Mesenchymal stem cell (in vitro differentiated cells and primary cell): Measurements from ENCODE around the gene XRN2.
A peak's percentile ranks its signal among the peaks of the same experiment; 100 is the strongest.

Experiments
- DNase-seq: peaks from one replicate; pipeline ENCODE4 v3.0.0-alpha.2; 2013
- H2AFZ ChIP-seq: one replicate; pipeline ENCODE4 v1.6.1; 2013; ENCODE audit warnings: low read depth, mild to moderate bottlenecking, control low read depth, inconsistent platforms, low read length, moderate library complexity
- H2AK5ac ChIP-seq: 2 replicates; pipeline ENCODE4 v1.6.1; 2013; ENCODE audit warnings: low read length, moderate library complexity, mild to moderate bottlenecking, inconsistent platforms; ENCODE audit not compliant: severe bottlenecking
- H2BK120ac ChIP-seq: one replicate; pipeline ENCODE4 v1.6.1; 2013; ENCODE audit warnings: low read depth, mild to moderate bottlenecking, inconsistent platforms, low read length, moderate library complexity
- H2BK12ac ChIP-seq, 2 experiments: one replicate each; pipeline ENCODE4 v1.6.1; 2013; ENCODE audit warnings: inconsistent platforms in 2 of 2, low read length in 2 of 2, mild to moderate bottlenecking in 2 of 2, moderate library complexity in 2 of 2, control low read depth in 1 of 2
- H2BK15ac ChIP-seq: one replicate; pipeline ENCODE4 v1.6.1; 2013; ENCODE audit warnings: mild to moderate bottlenecking, low read depth, inconsistent platforms; ENCODE audit not compliant: poor library complexity, severe bottlenecking
- H2BK5ac ChIP-seq: 2 replicates; pipeline ENCODE4 v1.6.1; 2013; ENCODE audit warnings: low read depth, mild to moderate bottlenecking, low read length, control low read depth, inconsistent platforms; ENCODE audit not compliant: poor library complexity, severe bottlenecking
- H3K14ac ChIP-seq, 2 experiments: one replicate each; pipeline ENCODE4 v1.6.1; 2013; ENCODE audit warnings: inconsistent platforms in 2 of 2, low read length in 2 of 2, control low read depth in 1 of 2, mild to moderate bottlenecking in 1 of 2, moderate library complexity in 1 of 2
- H3K18ac ChIP-seq, 2 experiments: one replicate each; pipeline ENCODE4 v1.6.1; 2013; ENCODE audit warnings: inconsistent platforms in 2 of 2, low read length in 2 of 2, control low read depth in 1 of 2, low read depth in 1 of 2, mild to moderate bottlenecking in 1 of 2
- H3K23ac ChIP-seq, 2 experiments: one replicate each; pipeline ENCODE4 v1.6.1; 2013; ENCODE audit warnings: inconsistent platforms in 2 of 2, low read length in 2 of 2, mild to moderate bottlenecking in 2 of 2, moderate library complexity in 2 of 2, control low read depth in 1 of 2
- H3K27ac ChIP-seq: 2 replicates; pipeline ENCODE4 v1.5.1; 2013; ENCODE audit warnings: mild to moderate bottlenecking, moderate library complexity, low read length, control low read depth, inconsistent platforms; ENCODE audit not compliant: poor library complexity, severe bottlenecking
- H3K27me3 ChIP-seq, 2 experiments: 2 replicates each; pipeline versions ENCODE4 v1.6.1 to v1.7.0; 2013; ENCODE audit warnings: low read length in 2 of 2, mild to moderate bottlenecking in 2 of 2, moderate library complexity in 2 of 2, control low read depth in 1 of 2, inconsistent platforms in 1 of 2; ENCODE audit not compliant: control insufficient read depth in 1 of 2, insufficient read depth in 1 of 2
- H3K36me3 ChIP-seq, 2 experiments: 2 replicates each; pipeline versions ENCODE4 v1.6.1 to v1.7.0; 2013; ENCODE audit warnings: low read length in 2 of 2, control low read depth in 1 of 2, inconsistent platforms in 1 of 2, low read depth in 1 of 2, mild to moderate bottlenecking in 1 of 2; ENCODE audit not compliant: insufficient read depth in 2 of 2, control insufficient read depth in 1 of 2
- H3K4ac ChIP-seq, 2 experiments: one replicate each; pipeline ENCODE4 v1.6.1; 2013; ENCODE audit warnings: inconsistent platforms in 2 of 2, low read length in 2 of 2, mild to moderate bottlenecking in 2 of 2, moderate library complexity in 2 of 2, control low read depth in 1 of 2, low read depth in 1 of 2
- H3K4me1 ChIP-seq: 2 replicates; pipeline ENCODE4 v1.6.1; 2013; ENCODE audit warnings: low read depth, low read length, control low read depth; ENCODE audit not compliant: control insufficient read depth, insufficient read depth
- H3K4me2 ChIP-seq: 2 replicates; pipeline ENCODE4 v1.6.1; 2013; ENCODE audit warnings: low read length, mild to moderate bottlenecking, inconsistent platforms; ENCODE audit not compliant: poor library complexity, severe bottlenecking
- H3K4me3 ChIP-seq, 2 experiments: 2 replicates each; pipeline versions ENCODE4 v1.5.1 to v1.7.0; 2013; ENCODE audit warnings: low read length in 2 of 2, mild to moderate bottlenecking in 2 of 2, control low read depth in 1 of 2, low read depth in 1 of 2; ENCODE audit not compliant: insufficient read depth in 1 of 2
- H3K79me1 ChIP-seq: replicated peaks from 2 replicates; pipeline ENCODE4 v1.6.1; 2013; ENCODE audit warnings: mild to moderate bottlenecking, control low read depth, low read length, inconsistent platforms; ENCODE audit not compliant: poor library complexity, severe bottlenecking
- H3K9ac ChIP-seq: 2 replicates; pipeline ENCODE4 v1.7.0; 2013; ENCODE audit warnings: mild to moderate bottlenecking, low read length, moderate library complexity
- H3K9me3 ChIP-seq: 2 replicates; pipeline ENCODE4 v1.7.0; 2013; ENCODE audit warnings: mild to moderate bottlenecking, low read length; ENCODE audit not compliant: control insufficient read depth
- H4K8ac ChIP-seq: one replicate; pipeline ENCODE4 v1.6.1; 2013; ENCODE audit warnings: inconsistent platforms, mild to moderate bottlenecking, low read length, moderate library complexity
- H4K91ac ChIP-seq: one replicate; pipeline ENCODE4 v1.6.1; 2013; ENCODE audit warnings: mild to moderate bottlenecking, low read length, inconsistent platforms
- WGBS: methylation state at CpG from one replicate; pipeline ENCODE4 v1.1.7; 2013; ENCODE audit warnings: mixed read lengths; 5-methylcytosine and 5-hydroxymethylcytosine counted together

XRN2 gene

DNA sequence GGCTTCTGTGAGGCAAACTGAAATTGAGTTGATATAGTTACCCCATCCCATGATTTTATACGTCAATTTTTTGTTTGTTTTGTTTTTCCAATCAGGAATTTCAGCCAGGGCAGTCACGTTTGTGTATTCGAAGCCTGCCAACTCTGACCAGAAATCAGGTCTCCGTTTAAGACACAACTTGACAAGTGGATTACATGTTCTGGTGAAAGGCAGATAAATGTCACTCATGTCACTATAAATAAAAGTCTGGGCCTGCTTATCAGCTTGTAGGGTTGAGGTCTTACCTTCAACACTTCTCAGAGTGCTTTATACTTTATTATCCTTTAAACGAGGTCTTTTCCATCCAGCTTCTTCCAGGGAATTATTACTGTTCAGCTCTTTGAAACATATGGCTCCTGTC is 8.4 kb upstream of the XRN2 start:
- Histone ChIP-seq H3K27me3 (peaks cover 0 to 19% of the 10 kb centered on the region in 2 experiments), H2BK15ac (no peak overlapping the region), H3K18ac (no peak overlapping the region), H3K14ac (no peak overlapping the region), H3K36me3 (no peaks in the 10 kb centered on the region), H3K4me2 (no peak overlapping the region), H4K91ac (no peak overlapping the region), H2BK120ac (no peak overlapping the region), H2AK5ac (no peak overlapping the region), H2BK12ac (no peak overlapping the region), H4K8ac (no peak overlapping the region), H2BK5ac (no peak overlapping the region), H3K79me1 (no peaks in the 10 kb centered on the region), H3K27ac (no peak overlapping the region), H3K9ac (no peak overlapping the region), H2AFZ (no peak overlapping the region), H3K4ac (no peak overlapping the region), H3K9me3 (no peaks in the 10 kb centered on the region), H3K4me1 (no peaks in the 10 kb centered on the region), H3K4me3 (no peak overlapping the region), H3K23ac (no peak overlapping the region)
- DNase-seq, result no peak
- 77% methylated on average over 5 of the region's 5 CpGs for WGBS

DNA sequence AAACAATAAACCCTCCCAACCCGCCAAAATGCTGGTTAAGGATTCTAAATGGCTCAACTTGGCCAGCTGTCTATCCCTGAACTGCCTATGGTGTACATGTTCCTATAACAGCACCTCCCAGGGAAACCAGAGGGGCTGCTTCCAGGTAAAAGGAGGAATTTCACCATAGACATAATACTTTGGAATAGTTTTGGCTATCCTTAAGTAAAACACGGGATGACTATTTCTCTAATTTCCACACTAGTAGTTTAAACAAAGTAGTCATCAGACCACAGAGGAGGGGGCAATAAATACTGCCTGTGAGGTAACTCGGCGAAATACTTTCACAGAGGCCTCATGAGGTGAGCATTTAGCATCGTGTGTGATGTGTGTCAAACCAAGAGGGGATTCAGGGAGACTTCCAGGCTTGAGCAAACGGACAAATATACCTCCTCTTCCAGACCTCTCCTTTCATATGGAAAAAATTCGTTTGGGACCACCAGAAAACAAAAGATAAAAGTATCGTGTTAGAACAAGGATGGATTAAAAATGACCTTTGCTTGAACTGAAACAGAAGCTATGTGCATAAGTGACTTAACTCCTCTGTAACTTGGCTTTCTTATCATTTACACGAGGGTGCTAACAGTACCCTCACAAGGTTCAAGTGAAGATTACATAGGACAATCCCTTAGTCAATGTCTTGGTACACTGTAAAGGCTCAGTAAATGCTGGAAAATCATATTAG is 1.0 kb upstream of the XRN2 start:
- Histone ChIP-seq H3K27me3 (peaks cover 0 to 10% of the 10 kb centered on the region in 2 experiments), H3K4me2 (peak overlapping the region; percentile 48), H3K9me3 (no peaks in the 10 kb centered on the region), H3K23ac (no peak overlapping the region), H3K14ac (no peak overlapping the region), H4K91ac (no peak overlapping the region), H2BK5ac (no peak overlapping the region), H2AK5ac (no peak overlapping the region), H3K4me3 (peak overlapping the region in 1 of 2 experiments; percentile 96), H3K18ac (no peak overlapping the region), H4K8ac (no peak overlapping the region), H3K4ac (no peak overlapping the region), H3K9ac (peak overlapping the region; percentile 99), H3K27ac (no peak overlapping the region), H3K79me1 (no peaks in the 10 kb centered on the region), H2BK12ac (no peak overlapping the region), H3K4me1 (peaks cover 2% of the 10 kb centered on the region), H2BK15ac (no peak overlapping the region), H2BK120ac (no peak overlapping the region), H2AFZ (no peak overlapping the region), H3K36me3 (no peaks in the 10 kb centered on the region)
- WGBS, result 79% methylated on average over 9 of the region's 9 CpGs
- no peak for DNase-seq

DNA sequence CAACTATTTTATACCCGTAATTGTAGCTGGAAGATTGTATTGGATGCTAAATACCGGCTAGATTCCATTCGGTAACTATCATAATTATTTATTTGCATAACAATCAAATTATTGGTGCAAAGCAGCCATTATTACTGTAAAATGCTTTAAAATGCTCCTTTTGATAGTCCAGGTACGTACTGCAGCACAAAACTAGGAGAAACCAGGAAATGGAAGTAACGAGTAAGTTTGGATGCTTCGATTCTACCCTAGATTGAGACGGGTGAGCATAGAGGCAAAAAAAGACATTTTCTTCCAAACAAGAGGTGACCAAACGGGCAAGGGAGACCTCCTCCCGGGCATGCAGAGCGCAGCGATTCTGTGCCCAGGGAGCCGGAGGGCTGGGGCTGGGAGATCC is 469 bp upstream of the XRN2 start:
- Histone ChIP-seq H3K36me3 (no peaks in the 10 kb centered on the region), H3K14ac (peak overlapping the region in 1 of 2 experiments; percentile 85), H2BK5ac (peak overlapping the region; percentile 86), H3K4ac (peak overlapping the region; percentile 88 to 89), H3K9me3 (no peaks in the 10 kb centered on the region), H2AK5ac (no peak overlapping the region), H2BK15ac (no peak overlapping the region), H2BK120ac (peak overlapping the region; percentile 69), H3K18ac (peak overlapping the region; percentile 92 to 95), H3K27me3 (peaks cover 0 to 10% of the 10 kb centered on the region in 2 experiments), H3K9ac (peak overlapping the region; percentile 99), H3K4me2 (peak overlapping the region; percentile 48), H4K8ac (peak overlapping the region; percentile 100), H2AFZ (no peak overlapping the region), H3K79me1 (no peaks in the 10 kb centered on the region), H2BK12ac (no peak overlapping the region), H3K4me3 (peak overlapping the region; percentile 96 to 100), H4K91ac (peak overlapping the region; percentile 14), H3K4me1 (peaks cover 2% of the 10 kb centered on the region), H3K23ac (peak overlapping the region in 1 of 2 experiments; percentile 70), H3K27ac (peak overlapping the region; percentile 41)
- 3% methylated on average over 9 of the region's 12 CpGs for WGBS
- no peak for DNase-seq

DNA sequence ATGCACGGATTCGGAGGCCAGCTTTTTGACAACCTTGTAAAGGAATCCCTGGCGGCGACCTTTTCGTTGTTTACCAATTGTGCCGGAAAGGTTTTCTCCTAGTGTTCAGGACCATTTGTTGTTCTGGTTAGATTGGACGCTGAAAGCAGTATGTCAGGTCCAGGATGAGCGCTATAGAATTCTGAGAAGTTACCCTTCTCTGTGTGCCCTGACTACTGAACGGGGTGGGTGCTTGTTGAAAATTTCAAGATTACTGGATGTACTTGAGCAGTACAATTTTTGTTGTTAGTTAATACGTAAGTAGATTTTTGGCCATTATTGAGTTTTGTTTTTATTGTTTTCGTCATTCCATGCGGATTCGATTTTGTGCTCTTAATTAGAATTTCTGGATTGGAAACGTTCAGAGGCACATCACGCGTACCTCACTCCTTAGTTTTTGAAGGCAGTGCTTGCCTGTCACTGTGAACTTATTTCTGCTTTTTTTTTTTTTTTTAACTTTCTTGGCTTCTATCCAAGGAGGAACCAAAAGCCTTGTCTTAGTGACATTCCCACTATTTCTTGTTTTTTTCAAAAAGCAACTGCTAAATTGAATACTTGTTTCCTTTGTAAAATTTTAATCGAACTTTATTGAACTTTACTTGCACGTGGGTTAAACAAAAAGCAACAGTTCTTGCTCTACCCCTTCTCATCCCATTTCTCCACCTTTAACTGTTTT is 898 bp downstream of the XRN2 start:
- H4K8ac ChIP-seq, result peak overlapping the region; percentile 98
- peak overlapping the region in 1 of 2 experiments; percentile 28 for H3K18ac ChIP-seq
- no peak overlapping the region for H2AK5ac ChIP-seq
- no peak overlapping the region for H4K91ac ChIP-seq
- peak overlapping the region; percentile 24 to 54 for H3K4ac ChIP-seq
- no peak overlapping the region for H2BK120ac ChIP-seq
- no peak overlapping the region for H3K14ac ChIP-seq
- peak; percentile 41 for DNase-seq
- H3K4me1 ChIP-seq, result peaks cover 2% of the 10 kb centered on the region
- 8% methylated on average over 18 of the region's 18 CpGs for WGBS
- no peaks in the 10 kb centered on the region for H3K79me1 ChIP-seq
- H2BK5ac ChIP-seq, result peak overlapping the region; percentile 77
- H3K27ac ChIP-seq, result peak overlapping the region; percentile 86
- H3K36me3 ChIP-seq, result peaks cover 0 to 6% of the 10 kb centered on the region in 2 experiments
- no peak overlapping the region for H3K23ac ChIP-seq
- H2BK15ac ChIP-seq, result no peak overlapping the region
- H3K4me2 ChIP-seq, result peak overlapping the region; percentile 43
- no peaks in the 10 kb centered on the region for H3K9me3 ChIP-seq
- H3K4me3 ChIP-seq, result peak overlapping the region; percentile 96 to 100
- H2BK12ac ChIP-seq, result no peak overlapping the region
- H3K27me3 ChIP-seq, result peaks cover 0 to 2% of the 10 kb centered on the region in 2 experiments
- peak overlapping the region; percentile 99 for H3K9ac ChIP-seq
- no peak overlapping the region for H2AFZ ChIP-seq
